Upper lobe of right lung (tissue), 1 donor: ENCODE results near the gene NBPF1. TPM values are rescaled to one million over a fixed set of nuclear protein-coding genes. Genes with fewer than 3 reads are reported as not detected.
"Not testable (repeated sequence)": the region's sequence is repeated elsewhere in the genome, so short reads cannot be mapped to it uniquely, and the experiment has no call there.

ENCODE experiments used
- ATAC-seq: fragments of 200-7000 bp; cut with Tn5 transposase; one replicate; pipeline ENCODE4 v1.9.1; 2020; ENCODE audit warnings: mild to moderate bottlenecking, moderate library complexity
- DNase-seq: peaks from one replicate; pipeline ENCODE4 v3.0.0-alpha.2; 2020
- H3K27ac ChIP-seq: fragments of 200-600 bp; one replicate; pipeline ENCODE4 v1.8.0; 2022
- H3K27me3 ChIP-seq: fragments of 200-600 bp; one replicate; pipeline ENCODE4 v1.8.0; 2022; ENCODE audit warnings: mild to moderate bottlenecking
- H3K36me3 ChIP-seq: fragments of 200-600 bp; one replicate; pipeline ENCODE4 v1.8.0; 2022
- H3K4me1 ChIP-seq: fragments of 200-600 bp; one replicate; pipeline ENCODE4 v1.8.0; 2022
- H3K4me3 ChIP-seq: fragments of 200-600 bp; one replicate; pipeline ENCODE4 v1.8.0; 2022; ENCODE audit warnings: mild to moderate bottlenecking
- H3K9me3 ChIP-seq: fragments of 200-600 bp; one replicate; pipeline ENCODE4 v1.8.0; 2022
- CTCF ChIP-seq: fragments of 200-600 bp; IDR thresholded peaks from one replicate; pipeline ENCODE4 v1.8.0; 2022; ENCODE audit warnings: antibody characterized with exemption
- intact Hi-C: fragments of 100-400 bp; cut with DNase I; formaldehyde crosslinking; loops from one replicate; pipeline ENCODE4 v1.11.0; 2022
- total RNA-seq: library from RNA; stranded (reverse); fragmentation: NEBNext Ultra II Directional; extraction: Animal tissue kit (Norgen Biotek cat#: 25700); gene quantifications from one replicate; pipeline ENCODE4 v1.2.1, GENCODE V29; 2021
- donor health status: DM: no; HTN: yes; CAD: no; lungs with severe emphysema.

The NBPF1 gene
- total RNA-seq, 1 donor from 2014 or later, result 31.2 TPM

- H3K27me3 ChIP-seq, DNase-seq, intact Hi-C loops, ATAC-seq, H3K4me3 ChIP-seq, H3K4me1 ChIP-seq, H3K27ac ChIP-seq, H3K36me3 ChIP-seq, H3K9me3 ChIP-seq: not testable (repeated sequence)
These were observed 18.1 kb downstream of the NBPF1 start for GRCh38 chr1:16595216-16595615.

GRCh38 chr1:16591845-16592244 is 21.5 kb downstream of the NBPF1 start:
- ATAC-seq, H3K27me3 ChIP-seq, DNase-seq, H3K4me3 ChIP-seq, H3K4me1 ChIP-seq, H3K9me3 ChIP-seq, H3K36me3 ChIP-seq, intact Hi-C loops, H3K27ac ChIP-seq: not testable (repeated sequence)
- TF ChIP-seq CTCF, result peak; percentile 11

- H3K4me1 ChIP-seq, intact Hi-C loops, ATAC-seq, H3K27me3 ChIP-seq, H3K9me3 ChIP-seq, H3K36me3 ChIP-seq, DNase-seq, H3K27ac ChIP-seq, H3K4me3 ChIP-seq: not testable (repeated sequence)
These were observed 25.3 kb downstream of the NBPF1 start for GRCh38 chr1:16588081-16588480.

- H3K27me3 ChIP-seq, H3K4me1 ChIP-seq, H3K36me3 ChIP-seq, H3K4me3 ChIP-seq, DNase-seq, ATAC-seq, H3K27ac ChIP-seq, H3K9me3 ChIP-seq, intact Hi-C loops: not testable (repeated sequence)
These were observed 25.7 kb downstream of the NBPF1 start for GRCh38 chr1:16587639-16588038.

- H3K4me1 ChIP-seq, H3K27ac ChIP-seq, H3K9me3 ChIP-seq, H3K36me3 ChIP-seq, H3K27me3 ChIP-seq, H3K4me3 ChIP-seq, ATAC-seq, DNase-seq, intact Hi-C loops: not testable (repeated sequence)
These were observed 48.0 kb downstream of the NBPF1 start for GRCh38 chr1:16565324-16565723.

- H3K36me3 ChIP-seq, H3K4me1 ChIP-seq, intact Hi-C loops, H3K9me3 ChIP-seq, H3K27me3 ChIP-seq, ATAC-seq, H3K4me3 ChIP-seq, DNase-seq, H3K27ac ChIP-seq: not testable (repeated sequence)
These were observed 52.3 kb downstream of the NBPF1 start for GRCh38 chr1:16561035-16561434.

- DNase-seq, ATAC-seq, H3K4me3 ChIP-seq, H3K27me3 ChIP-seq, intact Hi-C loops, H3K4me1 ChIP-seq, H3K36me3 ChIP-seq, H3K9me3 ChIP-seq, H3K27ac ChIP-seq: not testable (repeated sequence)
These were observed 52.9 kb downstream of the NBPF1 start for GRCh38 chr1:16560498-16560897.

- H3K4me1 ChIP-seq, intact Hi-C loops, ATAC-seq, DNase-seq, H3K4me3 ChIP-seq, H3K27me3 ChIP-seq, H3K9me3 ChIP-seq, H3K27ac ChIP-seq, H3K36me3 ChIP-seq: not testable (repeated sequence)
These were observed 53.7 kb downstream of the NBPF1 start for GRCh38 chr1:16559688-16560087.

- DNase-seq, ATAC-seq, intact Hi-C loops, H3K4me1 ChIP-seq, H3K27ac ChIP-seq, H3K4me3 ChIP-seq, H3K36me3 ChIP-seq, H3K27me3 ChIP-seq, H3K9me3 ChIP-seq: not testable (repeated sequence)
These were observed 56.3 kb downstream of the NBPF1 start for GRCh38 chr1:16557034-16557433.

- H3K27ac ChIP-seq, DNase-seq, H3K4me3 ChIP-seq, H3K36me3 ChIP-seq, intact Hi-C loops, H3K9me3 ChIP-seq, H3K4me1 ChIP-seq, H3K27me3 ChIP-seq: not testable (repeated sequence)
- peak; percentile 23 for ATAC-seq
These were observed 60.1 kb downstream of the NBPF1 start for GRCh38 chr1:16553244-16553643.

GRCh38 chr1:16550212-16550918 is 63.0 kb downstream of the NBPF1 start:
- H3K36me3 ChIP-seq, DNase-seq, intact Hi-C loops, H3K4me3 ChIP-seq, H3K27me3 ChIP-seq, H3K4me1 ChIP-seq, ATAC-seq, H3K27ac ChIP-seq, H3K9me3 ChIP-seq: not testable (repeated sequence)

- H3K9me3 ChIP-seq, H3K27me3 ChIP-seq, H3K36me3 ChIP-seq, DNase-seq, H3K4me3 ChIP-seq, H3K27ac ChIP-seq, ATAC-seq, intact Hi-C loops, H3K4me1 ChIP-seq: not testable (repeated sequence)
These were observed 63.8 kb downstream of the NBPF1 start for GRCh38 chr1:16549545-16549944.

- H3K27ac ChIP-seq, ATAC-seq, H3K9me3 ChIP-seq, H3K36me3 ChIP-seq, intact Hi-C loops, DNase-seq, H3K4me1 ChIP-seq, H3K4me3 ChIP-seq, H3K27me3 ChIP-seq: not testable (repeated sequence)
These were observed 65.7 kb downstream of the NBPF1 start for GRCh38 chr1:16547502-16548241.
